Activated CD8-positive, alpha-beta memory T cell treated with anti-CD3 and anti-CD28 coated beads, Interleukin-2, amount 50 U/mL, for 24 hours (primary cell): Measurements from ENCODE around the gene ATP5F1E.
"Not testable (repeated sequence)": the region's sequence is repeated elsewhere in the genome, so short reads cannot be mapped to it uniquely, and the experiment has no call there.

ENCODE experiments used
- DNase-seq: peaks from one replicate; pipeline ENCODE4 v3.0.0-alpha.2; 2020; ENCODE audit errors: extremely low read depth

ATP5F1E gene

DNA sequence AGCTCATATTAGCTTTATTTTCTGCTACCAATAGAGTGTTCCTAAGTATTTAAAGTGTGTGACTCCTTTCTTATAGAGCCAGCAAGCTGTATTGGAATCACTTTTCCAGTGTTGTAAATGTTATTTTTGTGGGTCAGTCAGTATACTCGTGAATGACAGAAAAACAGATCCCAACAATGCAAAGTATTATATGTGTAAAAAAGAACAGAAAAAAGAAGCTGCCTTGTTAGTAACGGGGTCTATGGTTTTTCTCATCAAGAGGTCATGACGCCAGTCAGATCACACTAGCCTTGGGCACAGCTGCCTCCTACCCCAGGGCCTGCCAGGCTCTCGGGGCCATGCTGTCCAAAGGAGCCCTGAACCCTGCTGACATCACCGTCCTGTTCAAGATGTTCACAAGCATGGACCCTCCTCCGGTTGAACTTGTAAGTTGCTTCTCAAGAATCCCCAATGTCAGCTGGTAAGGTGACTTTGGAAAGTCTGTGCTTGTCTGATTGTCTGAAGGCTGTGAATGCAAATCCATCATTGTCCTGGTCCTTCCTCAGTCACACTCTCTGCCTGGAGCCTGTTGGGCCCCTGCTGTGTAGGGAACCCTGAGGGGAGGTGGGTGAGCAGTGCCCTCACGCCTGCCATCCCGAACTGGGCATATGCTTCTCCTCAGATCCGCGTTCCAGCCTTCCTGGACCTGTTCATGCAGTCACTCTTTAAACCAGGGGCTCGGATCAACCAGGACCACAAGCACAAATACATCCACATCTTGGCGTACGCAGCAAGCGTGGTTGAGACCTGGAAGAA lies 41.3 kb downstream of the ATP5F1E start:
- DNase-seq = no peak

DNA sequence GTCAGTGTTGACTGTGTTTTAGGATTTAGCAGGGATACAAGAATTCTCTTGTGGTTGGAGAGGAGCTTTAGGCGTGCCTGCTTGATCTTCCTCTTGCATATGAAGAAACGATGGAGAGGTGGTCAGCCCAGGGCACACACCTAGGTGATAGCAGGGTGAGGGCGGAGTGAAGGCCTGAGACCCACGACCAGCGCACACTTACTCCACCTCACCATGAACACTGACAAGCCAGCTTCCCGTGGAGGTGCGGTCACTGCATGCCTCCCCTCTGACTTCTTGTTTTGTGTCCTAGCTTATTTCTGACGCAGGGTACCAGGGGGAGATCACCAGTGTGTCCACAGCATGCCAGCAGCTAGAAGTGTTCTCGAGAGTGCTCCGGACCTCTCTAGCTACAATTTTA lies 42.9 kb downstream of the ATP5F1E start:
- no peak for DNase-seq

DNA sequence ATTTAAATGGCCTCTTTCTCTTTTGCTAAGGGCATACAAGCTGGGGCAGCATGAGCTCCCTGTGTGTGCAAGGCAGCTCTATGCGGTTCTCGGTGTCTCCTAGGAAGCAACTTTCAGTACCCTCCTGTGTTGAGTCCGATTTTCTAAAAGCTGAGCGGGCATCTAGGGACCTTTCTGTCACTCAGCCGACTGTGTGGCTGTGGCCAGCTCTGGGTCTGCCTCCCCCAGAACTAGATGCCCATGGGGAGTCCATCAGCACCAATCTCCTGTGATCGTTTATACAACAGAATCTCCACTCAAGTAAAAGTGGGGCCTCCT lies 43.6 kb downstream of the ATP5F1E start:
- no peak for DNase-seq

DNA sequence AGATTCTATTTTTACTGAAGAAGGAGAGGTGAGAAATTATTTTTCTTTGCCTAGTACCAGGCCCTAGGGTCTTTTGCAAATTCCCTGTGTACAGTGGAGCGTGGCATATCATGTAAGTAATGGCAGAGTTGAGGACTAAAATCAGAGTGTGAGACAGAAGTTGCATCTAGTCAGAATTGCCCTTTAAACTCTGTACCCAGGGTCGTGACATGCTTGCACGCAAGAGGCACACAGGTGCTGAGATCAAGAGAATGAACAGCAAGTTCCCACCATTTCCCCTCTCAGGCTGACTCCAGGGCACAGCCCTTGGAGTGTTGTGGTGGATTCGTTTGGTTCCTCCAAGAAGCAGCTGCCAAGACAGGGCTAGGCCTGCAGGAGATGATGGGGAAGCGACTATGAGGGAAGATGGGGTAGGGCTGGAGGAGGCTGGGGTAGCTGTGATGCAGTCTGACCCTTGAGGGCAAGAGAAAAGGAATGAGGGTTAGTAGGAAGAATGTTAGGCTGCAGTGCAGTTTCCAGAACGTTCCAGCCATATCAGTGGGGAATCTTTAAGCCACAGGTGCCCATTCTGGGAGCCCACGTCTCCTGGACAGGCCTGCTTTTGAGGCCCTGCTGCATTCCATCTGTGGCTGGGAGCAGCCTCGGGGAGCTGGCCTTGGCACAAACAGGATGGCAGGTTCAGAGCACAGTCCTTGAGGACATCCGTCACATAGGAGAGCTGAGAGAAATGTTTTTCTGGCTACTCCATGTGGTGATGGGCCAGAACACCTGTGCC lies 44.2 kb downstream of the ATP5F1E start:
- DNase-seq = no peak

DNA sequence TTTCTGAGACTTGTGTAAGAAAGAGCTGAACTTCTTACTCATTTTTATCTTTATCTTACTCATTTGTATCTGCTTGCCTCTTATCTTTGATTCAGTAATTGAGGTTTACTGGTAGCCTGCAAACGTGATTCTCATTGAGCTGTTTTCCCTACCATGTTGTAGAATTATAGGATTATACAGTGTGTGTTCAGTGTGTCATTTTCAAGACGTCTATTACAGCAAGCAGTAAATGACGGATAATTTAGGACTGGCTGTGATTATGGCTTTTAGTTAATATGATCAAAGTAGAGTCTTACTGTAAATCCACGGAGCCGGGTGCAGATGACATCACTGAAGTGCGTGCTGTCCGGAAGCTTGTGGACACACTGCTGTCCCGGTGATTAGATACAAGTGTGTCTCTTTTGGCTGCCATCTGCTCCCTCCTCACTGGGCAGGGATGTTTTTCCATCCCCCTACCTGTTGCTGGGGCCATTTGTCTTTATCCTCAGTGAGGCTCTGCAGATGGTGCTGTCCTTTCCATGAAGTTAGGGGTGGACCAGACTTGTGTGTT lies 45.1 kb downstream of the ATP5F1E start:
- DNase-seq = no peak

DNA sequence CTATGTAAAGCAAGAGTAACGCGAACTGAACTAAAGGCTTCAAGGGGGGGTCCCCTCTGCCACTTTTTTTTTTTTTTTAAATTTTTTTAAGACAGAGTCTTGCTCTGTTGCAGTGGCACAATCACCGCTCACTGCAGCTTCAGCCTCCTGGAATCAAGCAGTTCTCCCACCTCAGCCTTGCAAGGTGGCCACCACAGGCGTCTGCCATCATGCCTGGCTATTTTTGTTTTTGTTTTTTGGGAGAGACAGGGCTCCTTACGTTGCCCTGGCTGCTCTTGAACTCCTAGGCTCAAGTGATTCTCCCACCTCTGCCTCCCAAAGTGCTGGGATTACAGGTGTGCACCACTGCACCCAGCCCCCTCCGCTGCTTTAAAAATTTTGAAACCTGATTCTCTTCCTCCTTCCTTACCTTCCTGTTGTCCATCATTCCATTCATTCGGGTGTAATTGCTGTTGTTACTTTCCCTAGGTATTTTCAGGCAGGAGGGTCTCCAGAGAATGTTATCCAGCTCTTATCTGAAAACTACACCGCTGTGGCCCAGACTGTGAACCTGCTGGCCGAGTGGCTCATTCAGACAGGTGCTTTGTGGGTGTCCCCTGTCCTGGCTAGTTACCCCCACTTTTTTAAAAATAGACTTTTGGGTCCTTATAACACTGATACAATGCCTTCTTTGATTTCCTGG lies 45.7 kb downstream of the ATP5F1E start:
- DNase-seq = no peak

DNA sequence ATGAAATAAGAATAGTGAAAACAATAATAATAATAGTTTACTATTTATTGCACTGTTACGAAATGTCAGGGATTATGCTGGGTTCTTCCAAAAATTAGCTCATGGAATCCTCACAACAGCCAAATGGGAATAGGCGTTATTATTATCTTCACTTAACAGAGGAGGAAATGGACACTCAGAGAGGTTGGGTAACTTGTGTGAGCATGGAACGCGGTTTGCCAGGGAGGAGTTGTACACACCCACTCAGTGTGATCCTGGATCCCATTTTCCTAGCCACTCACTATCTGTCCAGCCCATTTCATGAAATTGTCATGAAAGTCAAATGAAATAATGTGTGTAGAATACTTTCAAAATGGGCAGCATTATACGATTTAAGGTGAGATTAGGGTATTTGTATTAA lies 46.5 kb downstream of the ATP5F1E start:
- no peak for DNase-seq

DNA sequence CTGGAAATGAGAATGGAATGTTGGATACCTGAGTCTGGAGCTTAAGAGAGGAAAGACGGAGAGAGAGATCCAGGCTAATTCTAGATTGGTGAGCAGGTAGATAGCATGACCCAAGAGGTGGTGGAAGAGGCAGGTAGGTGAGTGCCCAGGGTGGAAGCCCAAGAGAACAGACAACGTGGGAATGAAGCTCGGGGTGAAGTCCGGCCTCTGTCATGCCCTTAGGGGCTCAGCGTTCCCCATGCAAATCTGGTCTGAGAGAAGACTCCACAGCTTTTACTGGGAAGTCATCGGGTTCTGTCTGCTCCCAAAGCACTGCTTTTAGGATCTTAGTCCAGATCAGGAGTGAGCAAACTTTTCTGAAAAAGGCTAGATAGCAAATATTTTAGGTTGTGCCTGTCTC lies 47.4 kb downstream of the ATP5F1E start:
- DNase-seq = no peak

DNA sequence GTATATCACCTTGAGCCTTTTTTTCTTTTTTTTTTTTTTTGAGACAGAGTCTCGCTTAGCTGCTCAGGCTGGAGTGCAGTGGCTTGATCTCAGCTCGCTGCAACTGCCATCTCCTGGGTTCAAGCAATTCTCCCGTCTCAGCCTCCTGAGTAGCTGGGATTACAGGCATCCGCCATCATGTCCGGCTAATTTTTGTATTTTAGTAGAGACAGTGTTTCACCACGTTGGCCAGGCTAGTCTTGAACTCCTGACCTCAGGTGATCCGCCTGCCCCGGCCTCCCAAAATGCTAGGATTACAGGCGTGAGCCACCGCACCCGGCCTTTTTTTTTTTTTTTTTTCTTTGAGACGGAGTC lies 49.0 kb downstream of the ATP5F1E start:
- DNase-seq = not testable (repeated sequence)

DNA sequence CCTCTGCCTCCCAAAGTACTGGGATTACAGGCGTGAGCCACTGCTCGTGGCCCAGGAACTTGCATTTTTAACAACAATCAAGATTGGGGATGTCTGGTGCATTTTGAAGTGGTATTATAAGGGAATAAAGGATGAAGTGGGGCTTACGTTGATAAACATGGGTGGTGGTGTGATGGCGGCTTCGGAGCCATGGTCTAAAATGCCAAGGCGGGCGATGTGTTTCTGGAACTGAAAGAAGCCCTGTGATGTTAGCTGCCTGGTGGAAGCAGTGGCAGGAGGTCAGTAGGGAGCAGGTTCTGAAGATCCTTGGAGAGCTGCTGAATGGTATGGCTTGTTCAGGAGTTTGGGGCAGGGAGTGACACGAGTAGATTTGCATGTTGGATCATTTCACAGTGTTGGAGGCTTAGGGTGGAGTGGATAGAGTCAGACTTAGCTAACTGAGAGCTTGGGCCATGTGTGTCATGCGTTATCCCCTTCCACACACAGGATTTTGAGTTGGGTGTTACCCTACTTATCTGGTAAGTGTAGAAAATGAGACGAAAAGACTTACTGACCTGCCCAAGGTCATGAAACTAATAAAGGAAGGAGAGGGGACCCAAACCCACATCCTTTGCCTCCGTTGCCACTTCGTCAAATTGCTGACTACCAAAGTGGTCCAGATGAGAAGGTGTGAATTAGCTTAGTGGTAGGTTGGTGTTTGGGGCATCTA lies 49.6 kb downstream of the ATP5F1E start:
- no peak for DNase-seq

DNA sequence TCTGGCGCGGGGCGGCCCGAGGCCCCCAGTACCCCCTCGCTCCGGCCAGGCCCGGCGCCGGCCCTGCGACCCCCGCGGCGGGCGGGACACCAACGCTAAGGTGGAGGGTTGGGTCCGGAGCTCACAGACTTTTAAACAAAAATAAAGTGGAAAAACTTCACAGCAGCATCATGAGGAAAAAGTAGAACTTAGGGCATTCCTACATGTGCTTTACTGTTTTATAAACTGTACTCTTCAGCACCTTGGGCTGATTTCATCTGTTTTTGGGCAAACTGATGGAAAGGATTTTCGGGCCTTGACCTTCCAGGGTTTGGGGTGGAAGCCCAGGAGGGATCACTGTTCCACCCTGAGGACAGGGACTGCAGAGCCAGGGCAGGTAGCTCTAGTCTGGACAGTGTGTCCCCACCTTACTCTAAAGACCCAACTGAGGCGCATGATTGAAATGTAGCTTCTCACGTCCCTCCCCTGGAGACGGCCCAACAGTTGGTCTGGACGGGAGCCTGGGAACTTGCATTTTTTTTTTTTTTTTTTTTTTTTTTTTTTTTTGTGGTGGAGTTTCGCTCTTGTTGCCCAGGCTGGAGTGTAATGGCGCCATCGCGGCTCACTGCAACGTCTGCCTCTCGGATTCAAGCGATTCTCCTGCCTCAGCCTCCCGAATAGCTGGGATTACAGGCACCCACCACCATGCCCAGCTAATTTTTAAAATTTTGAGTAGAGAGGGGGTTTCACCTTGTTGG lies 50.3 kb downstream of the ATP5F1E start:
- no peak for DNase-seq

DNA sequence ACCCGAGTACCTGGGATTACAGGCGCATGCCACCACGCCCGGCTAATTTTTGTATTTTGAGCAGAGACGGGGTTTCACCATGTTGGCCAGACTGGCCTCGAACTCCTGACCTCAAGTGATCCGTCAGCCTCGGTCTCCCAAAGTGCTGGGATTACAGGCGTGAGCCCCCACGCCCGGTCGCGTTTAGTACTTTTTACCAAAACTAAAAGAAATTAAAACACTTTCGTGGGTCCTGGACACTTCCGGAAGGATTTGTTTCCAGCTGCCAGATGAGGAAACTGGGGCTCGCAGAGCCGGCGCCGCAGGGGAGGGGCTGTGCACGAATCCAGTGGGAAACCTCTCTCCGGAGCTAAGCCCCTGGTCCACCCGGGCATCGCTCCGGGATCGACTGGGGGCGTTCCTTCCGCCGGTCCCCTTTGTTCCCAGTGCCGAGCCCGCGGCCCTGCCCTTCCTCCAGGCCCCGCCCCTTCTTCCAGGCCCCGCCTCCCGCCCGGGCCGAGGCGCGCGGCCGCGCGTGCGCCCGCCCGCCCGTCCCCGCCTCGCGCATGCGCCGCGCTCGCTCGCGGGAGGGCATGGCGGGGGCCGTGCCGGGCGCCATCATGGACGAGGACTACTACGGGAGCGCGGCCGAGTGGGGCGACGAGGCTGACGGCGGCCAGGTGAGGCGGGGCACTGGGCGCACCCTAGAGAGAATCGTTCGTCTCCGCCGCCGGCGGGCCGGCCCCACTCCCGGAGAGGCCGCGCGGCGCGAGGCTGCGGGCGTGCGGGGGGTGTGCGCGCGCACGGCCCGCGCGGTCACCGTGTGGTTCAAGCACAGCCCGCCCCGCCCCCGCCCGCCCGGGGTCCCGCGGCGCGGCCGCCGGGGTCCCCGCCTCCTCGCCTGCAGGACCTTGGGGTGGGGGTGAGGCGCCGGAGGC lies 51.2 kb downstream of the ATP5F1E start, which contains the start of gene NELFCD:
TSS of gene NELFCD (plus strand) at position 546 of the 917 bp plus-strand sequence. CDS start at position 600, 54 bp downstream.
- DNase-seq = peak; percentile 52

DNA sequence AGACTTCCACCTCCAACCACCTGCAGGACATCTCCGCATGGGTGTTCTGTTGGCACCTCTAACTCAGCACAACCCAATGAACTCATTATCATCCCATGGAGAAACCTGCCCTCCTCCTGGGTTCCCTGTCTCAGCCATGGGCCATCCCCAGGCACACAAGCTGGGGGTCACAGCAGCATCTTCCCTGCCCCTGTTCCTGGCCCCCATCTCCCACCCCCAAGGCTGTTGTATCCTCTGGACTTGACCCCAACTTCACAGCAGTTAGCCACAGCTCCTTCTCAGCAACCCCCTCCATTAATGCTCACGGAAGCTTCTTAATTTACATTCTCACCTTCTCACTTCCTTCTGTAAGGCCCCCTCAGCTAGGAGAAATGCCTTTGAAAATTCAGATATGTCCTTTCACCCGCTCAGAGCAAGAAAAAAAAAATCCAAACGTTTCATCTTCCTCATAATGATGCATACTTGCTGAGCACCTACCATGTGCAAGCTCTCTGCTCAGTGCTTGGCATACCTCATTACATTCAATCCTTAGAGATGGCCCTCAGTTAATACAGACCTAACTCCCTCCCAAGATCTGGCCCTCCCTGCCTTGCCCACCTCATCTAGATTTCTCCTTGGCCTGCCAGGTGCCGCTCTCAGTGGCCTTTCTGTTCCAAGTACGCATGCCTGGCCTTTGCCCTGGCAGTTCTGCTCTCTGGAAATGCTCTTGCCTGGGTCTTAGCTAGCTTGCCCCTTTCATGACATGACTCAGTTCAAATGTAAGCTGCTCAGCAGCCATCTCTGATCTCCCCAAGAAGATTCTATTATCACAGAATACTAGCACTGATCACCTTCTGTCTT lies 53.6 kb downstream of the ATP5F1E start:
- DNase-seq = no peak

DNA sequence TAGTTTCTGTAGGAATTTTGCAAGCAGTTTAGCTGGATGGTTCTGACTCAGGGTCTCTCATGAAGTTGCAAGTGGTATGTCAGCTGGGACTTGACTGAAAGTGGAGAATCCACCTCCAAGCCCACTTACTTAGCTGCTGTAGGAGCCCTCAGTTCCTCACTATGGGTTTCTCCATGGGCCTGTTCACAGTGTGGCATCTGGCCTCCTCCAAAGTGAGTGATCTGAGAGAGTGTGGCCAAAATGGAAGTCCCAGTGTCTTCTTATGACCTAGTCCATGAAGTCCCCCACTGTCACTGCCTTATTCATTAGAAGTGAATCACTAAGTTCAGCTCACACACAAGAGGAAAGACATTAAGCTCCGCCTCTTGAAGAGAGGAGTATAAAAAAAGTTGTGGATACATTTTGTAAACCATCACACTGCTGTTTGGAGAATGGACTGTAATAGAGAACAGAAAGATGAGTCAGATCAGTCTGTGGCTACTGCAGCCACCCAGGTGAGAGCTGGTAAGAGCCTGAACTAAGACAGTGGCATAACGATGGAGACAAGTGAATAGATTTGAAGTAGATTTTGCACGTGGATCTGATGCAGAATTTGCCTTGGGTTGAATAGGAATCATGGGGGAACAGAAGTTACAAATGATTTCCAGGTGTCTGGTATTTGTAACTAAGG lies 55.9 kb downstream of the ATP5F1E start:
- DNase-seq = no peak
